PFSK-1 (cell line): Measurements from ENCODE around the gene LENG8.

Experiments
- POLR2AphosphoS5 ChIP-seq: IDR thresholded peaks from 2 replicates; pipeline ENCODE4 v1.6.1; 2012; ENCODE audit warnings: low read depth, mild to moderate bottlenecking, control low read depth, low read length, moderate library complexity
- SIN3A ChIP-seq: IDR thresholded peaks from 2 replicates; pipeline ENCODE4 v1.6.1; 2012; ENCODE audit warnings: mild to moderate bottlenecking, low read length, moderate library complexity, borderline replicate concordance; ENCODE audit not compliant: insufficient read depth
- TF ChIP-seq, protein P1 (sequence below), 2 experiments: IDR thresholded peaks; 2 replicates each; pipeline versions ENCODE4 v1.6.1 to v1.8.0; 2011 to 2012; ENCODE audit warnings: low read depth in 2 of 2, low read length in 2 of 2, control low read depth in 1 of 2, inconsistent platforms in 1 of 2, mild to moderate bottlenecking in 1 of 2, moderate library complexity in 1 of 2; ENCODE audit not compliant: insufficient read depth in 1 of 2

DNA sequence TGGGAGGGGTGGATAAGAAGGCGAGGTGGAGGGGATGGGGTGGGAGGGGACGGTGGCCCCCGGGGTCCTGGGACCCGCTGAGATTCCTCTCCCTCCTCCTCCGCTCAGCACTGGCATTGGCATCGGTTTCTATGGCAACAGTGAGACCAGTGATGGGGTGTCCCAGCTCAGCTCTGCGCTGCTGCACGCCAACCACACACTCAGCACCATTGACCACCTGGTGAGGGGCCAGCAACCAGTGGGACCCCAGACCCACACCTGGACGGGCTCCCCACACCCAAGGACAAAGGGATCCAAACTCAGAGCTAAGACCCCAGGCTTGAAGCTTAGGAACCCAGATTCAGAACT is 27.9 kb upstream of the LENG8 start:
- TF ChIP-seq POLR2AphosphoS5 (no peak), SIN3A (no peak)
- TF ChIP-seq, protein P1, sequence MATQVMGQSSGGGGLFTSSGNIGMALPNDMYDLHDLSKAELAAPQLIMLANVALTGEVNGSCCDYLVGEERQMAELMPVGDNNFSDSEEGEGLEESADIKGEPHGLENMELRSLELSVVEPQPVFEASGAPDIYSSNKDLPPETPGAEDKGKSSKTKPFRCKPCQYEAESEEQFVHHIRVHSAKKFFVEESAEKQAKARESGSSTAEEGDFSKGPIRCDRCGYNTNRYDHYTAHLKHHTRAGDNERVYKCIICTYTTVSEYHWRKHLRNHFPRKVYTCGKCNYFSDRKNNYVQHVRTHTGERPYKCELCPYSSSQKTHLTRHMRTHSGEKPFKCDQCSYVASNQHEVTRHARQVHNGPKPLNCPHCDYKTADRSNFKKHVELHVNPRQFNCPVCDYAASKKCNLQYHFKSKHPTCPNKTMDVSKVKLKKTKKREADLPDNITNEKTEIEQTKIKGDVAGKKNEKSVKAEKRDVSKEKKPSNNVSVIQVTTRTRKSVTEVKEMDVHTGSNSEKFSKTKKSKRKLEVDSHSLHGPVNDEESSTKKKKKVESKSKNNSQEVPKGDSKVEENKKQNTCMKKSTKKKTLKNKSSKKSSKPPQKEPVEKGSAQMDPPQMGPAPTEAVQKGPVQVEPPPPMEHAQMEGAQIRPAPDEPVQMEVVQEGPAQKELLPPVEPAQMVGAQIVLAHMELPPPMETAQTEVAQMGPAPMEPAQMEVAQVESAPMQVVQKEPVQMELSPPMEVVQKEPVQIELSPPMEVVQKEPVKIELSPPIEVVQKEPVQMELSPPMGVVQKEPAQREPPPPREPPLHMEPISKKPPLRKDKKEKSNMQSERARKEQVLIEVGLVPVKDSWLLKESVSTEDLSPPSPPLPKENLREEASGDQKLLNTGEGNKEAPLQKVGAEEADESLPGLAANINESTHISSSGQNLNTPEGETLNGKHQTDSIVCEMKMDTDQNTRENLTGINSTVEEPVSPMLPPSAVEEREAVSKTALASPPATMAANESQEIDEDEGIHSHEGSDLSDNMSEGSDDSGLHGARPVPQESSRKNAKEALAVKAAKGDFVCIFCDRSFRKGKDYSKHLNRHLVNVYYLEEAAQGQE (IDR thresholded peaks at IDR 0.05; ENCODE audit: insufficient read depth in 1 of 2, low read depth in 2 of 2, low read length in 2 of 2): no peak
